HCT116 (cell line): ENCODE data around the gene SLC41A3. TPM values are rescaled to one million over a fixed set of nuclear protein-coding genes. Genes with fewer than 3 reads are reported as not detected.

Experiments used
- ATAC-seq: fragments of 200-7000 bp; cut with Tn5 transposase; 2 replicates; pipeline ENCODE4 v1.9.1; 2020; ENCODE audit warnings: mild to moderate bottlenecking, moderate library complexity
- BruUV-seq: library from RNA; stranded (reverse); fragments of 400-500 nt; replicated peaks from 2 replicates; lab custom pipeline; 2021; lab: Mats Ljungman, UMichigan
- CTCF ChIA-PET: fragments of 300-600 bp; sonication (Branson Sonifier 250); formaldehyde crosslinking; loops from one replicate; lab custom pipeline; 2021; ENCODE audit warnings: antibody characterized with exemption; lab: Charles Lee
- POLR2A ChIA-PET: fragments of 300-600, 350-600 bp; sonication (Branson Sonifier 250); formaldehyde crosslinking; loops from one replicate; lab custom pipeline; 2021; ENCODE audit warnings: antibody characterized with exemption; lab: Charles Lee
- RAD21 ChIA-PET, 2 experiments: fragments of 300-600 bp; sonication (Branson Sonifier 250); formaldehyde crosslinking; loops; one replicate each; lab custom pipeline; 2023; ENCODE audit warnings: low total read pairs in 2 of 2; ENCODE audit not compliant: uncharacterized antibody in 2 of 2, unreplicated experiment in 2 of 2, low non-redundant PET in 1 of 2; lab: Charles Lee
- DNase-seq: peaks from one replicate; pipeline ENCODE4 v3.0.0-alpha.2; 2010; ENCODE audit warnings: low read depth, low spot score
- H2AFZ ChIP-seq: fragments of 200-600 bp; shearing (Covaris generic), sonication (generic); 2 replicates; pipeline ENCODE4 v1.6.1; 2017; ENCODE audit warnings: low read depth, mixed run types, mixed read lengths, antibody characterized with exemption, low read length; ENCODE audit not compliant: poor library complexity, severe bottlenecking
- H3K27ac ChIP-seq: 2 replicates; pipeline ENCODE4 v1.5.1; 2012; ENCODE audit warnings: low read depth, low read length
- H3K27me3 ChIP-seq: fragments of 200-600 bp; sonication (generic); 2 replicates; pipeline ENCODE4 v1.6.1; 2016; ENCODE audit warnings: mixed run types, low read length, mixed read lengths; ENCODE audit not compliant: insufficient read depth
- H3K36me3 ChIP-seq, 2 experiments: fragments of 200-500 bp in 1 of 2; fragments of 200-600 bp in 1 of 2; sonication (Bioruptor generic) in 1 of 2; sonication (generic) in 1 of 2; 2 replicates each; pipeline versions ENCODE4 v1.5.1 to v1.6.1; 2014 to 2016; ENCODE audit warnings: low read length in 2 of 2, inconsistent platforms in 1 of 2, mixed read lengths in 1 of 2, mixed run types in 1 of 2; ENCODE audit not compliant: insufficient read depth in 2 of 2, control insufficient read depth in 1 of 2
- H3K4me1 ChIP-seq, 2 experiments: fragments of 200-600 bp in 1 of 2; sonication (generic) in 1 of 2; 2 replicates each; pipeline versions ENCODE4 v1.5.1 to v1.6.1; 2012 to 2017; ENCODE audit warnings: low read length in 2 of 2, inconsistent platforms in 1 of 2, mild to moderate bottlenecking in 1 of 2, mixed read lengths in 1 of 2, mixed run types in 1 of 2, moderate library complexity in 1 of 2; ENCODE audit not compliant: insufficient read depth in 2 of 2, control insufficient read depth in 1 of 2
- H3K4me2 ChIP-seq: fragments of 200-600 bp; sonication (generic); 2 replicates; pipeline ENCODE4 v1.6.1; 2017; ENCODE audit warnings: mixed run types, low read length, mixed read lengths
- H3K4me3 ChIP-seq, 2 experiments: fragments of 200-600 bp in 1 of 2; sonication (generic) in 1 of 2; replicated peaks in 1 of 2; 2 replicates each; pipeline ENCODE4 v1.5.1; 2011 to 2016; ENCODE audit warnings: low read length in 2 of 2, control low read depth in 1 of 2, low read depth in 1 of 2, mild to moderate bottlenecking in 1 of 2, mixed read lengths in 1 of 2, mixed run types in 1 of 2
- H3K79me2 ChIP-seq: fragments of 200-600 bp; sonication (generic); 2 replicates; pipeline ENCODE4 v1.6.1; 2017; ENCODE audit warnings: mild to moderate bottlenecking, mixed run types, low read length, moderate library complexity, mixed read lengths; ENCODE audit not compliant: insufficient read depth
- H3K9ac ChIP-seq: fragments of 200-600 bp; sonication (generic); 2 replicates; pipeline ENCODE4 v1.6.1; 2016; ENCODE audit warnings: low read length, mixed read lengths
- H3K9me2 ChIP-seq: fragments of 200-600 bp; sonication (generic), shearing (Covaris generic); 2 replicates; pipeline ENCODE4 v1.6.1; 2017; ENCODE audit warnings: mixed run types, mild to moderate bottlenecking, moderate library complexity; ENCODE audit not compliant: insufficient read depth
- H3K9me3 ChIP-seq, 2 experiments: fragments of 200-500 bp in 1 of 2; fragments of 200-600 bp in 1 of 2; sonication (Bioruptor generic) in 1 of 2; sonication (generic) in 1 of 2; 2 replicates each; pipeline ENCODE4 v1.6.1; 2014 to 2017; ENCODE audit warnings: low read length in 2 of 2, mixed read lengths in 2 of 2, inconsistent platforms in 1 of 2, low read depth in 1 of 2, mild to moderate bottlenecking in 1 of 2, mixed run types in 1 of 2, moderate library complexity in 1 of 2; ENCODE audit not compliant: control insufficient read depth in 1 of 2, insufficient read depth in 1 of 2
- H4K20me1 ChIP-seq: fragments of 200-600 bp; sonication (generic), shearing (Covaris generic); 2 replicates; pipeline ENCODE4 v1.6.1; 2017; ENCODE audit warnings: mixed run types, mild to moderate bottlenecking, moderate library complexity; ENCODE audit not compliant: insufficient read depth
- ELF1 ChIP-seq: IDR thresholded peaks from 2 replicates; pipeline ENCODE4 v1.6.1; 2012; ENCODE audit warnings: low read depth, borderline replicate concordance
- EZH2phosphoT487 ChIP-seq: fragments of 200-600 bp; IDR thresholded peaks from 2 replicates; pipeline ENCODE4 v1.6.1; 2018; ENCODE audit warnings: antibody characterized with exemption, borderline replicate concordance
- FOSL1 ChIP-seq: IDR thresholded peaks from 2 replicates; pipeline ENCODE4 v1.6.1; 2012; ENCODE audit warnings: low read depth
- MAX ChIP-seq: IDR thresholded peaks from 2 replicates; pipeline ENCODE4 v1.6.1; 2012
- RAD21 ChIP-seq: IDR thresholded peaks from 2 replicates; pipeline ENCODE4 v1.6.1; 2012; ENCODE audit warnings: low read depth, mild to moderate bottlenecking
- SIN3A ChIP-seq: IDR thresholded peaks from 2 replicates; pipeline ENCODE4 v1.6.1; 2012; ENCODE audit warnings: low read depth
- SP1 ChIP-seq: IDR thresholded peaks from 2 replicates; pipeline ENCODE4 v1.6.1; 2012; ENCODE audit warnings: low read depth
- SRF ChIP-seq: IDR thresholded peaks from 2 replicates; pipeline ENCODE4 v1.6.1; 2012; ENCODE audit warnings: low read depth
- TCF7L2 ChIP-seq: IDR thresholded peaks from 2 replicates; pipeline ENCODE4 v1.7.0; 2011; ENCODE audit warnings: borderline replicate concordance, inconsistent platforms; ENCODE audit not compliant: insufficient read depth, insufficient read length; ENCODE audit errors: extremely low read depth
- YY1 ChIP-seq: IDR thresholded peaks from 2 replicates; pipeline ENCODE4 v1.6.1; 2011; ENCODE audit warnings: low read length, low read depth, moderate library complexity, mild to moderate bottlenecking; ENCODE audit not compliant: insufficient replicate concordance; ENCODE audit errors: extremely low read depth
- intact Hi-C: fragments of 100-400 bp; cut with micrococcal nuclease; formaldehyde crosslinking; loops from 2 replicates; pipeline ENCODE4 v1.10.0; 2022
- total RNA-seq: library from RNA; stranded (reverse); gene quantifications from one replicate; pipeline ENCODE4 v1.2.1, GENCODE V29; 2021; ENCODE audit not compliant: unreplicated experiment
- TF ChIP-seq, protein P1 (sequence below): IDR thresholded peaks from 2 replicates; pipeline ENCODE4 v1.6.1; 2011; ENCODE audit warnings: mild to moderate bottlenecking, low read length, moderate library complexity; ENCODE audit not compliant: insufficient replicate concordance; ENCODE audit errors: extremely low read depth
- TF ChIP-seq, protein P2 (sequence below): IDR thresholded peaks from 2 replicates; pipeline ENCODE4 v1.6.1; 2012; ENCODE audit warnings: low read depth
- TF ChIP-seq, protein P3 (sequence below): IDR thresholded peaks from 2 replicates; pipeline ENCODE4 v1.6.1; 2012

Gene SLC41A3
- total RNA-seq, 1 experiment from 2014 or later = 45.9 TPM

DNA sequence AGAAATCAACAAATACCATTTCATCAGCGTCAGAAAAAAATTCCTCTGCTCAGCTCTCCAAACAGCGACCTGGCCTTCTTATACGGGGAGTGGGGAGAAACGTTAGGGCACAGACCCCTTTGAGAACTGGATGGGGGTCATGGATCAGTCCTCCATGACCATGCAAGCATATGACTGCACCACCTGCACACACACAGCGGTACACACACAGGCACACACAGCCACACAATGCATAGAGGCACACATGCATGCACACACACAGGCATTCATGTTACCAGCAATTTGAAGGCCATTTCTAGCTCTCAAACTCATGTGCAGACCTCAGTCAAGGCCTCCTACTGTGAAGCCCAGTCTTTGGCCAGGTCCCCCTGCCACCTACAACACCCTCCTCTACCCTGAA is 50.2 kb downstream of the SLC41A3 start:
- ATAC-seq = no peak
- H3K79me2 ChIP-seq = no peaks in the 10 kb centered on the region
- H3K4me2 ChIP-seq = no peak overlapping the region
- POLR2A ChIA-PET = no interaction called here
- H3K36me3 ChIP-seq = no peaks in the 10 kb centered on the region
- no peaks in the 10 kb centered on the region; a peak in 1 of 4 replicates for H3K9me3 ChIP-seq
- H4K20me1 ChIP-seq = no peaks in the 10 kb centered on the region
- H3K4me1 ChIP-seq = no peaks in the 10 kb centered on the region
- no peak overlapping the region for H3K9ac ChIP-seq
- CTCF ChIA-PET = no interaction called here
- H3K27ac ChIP-seq = no peak overlapping the region
- no TSS peak for BruUV-seq
- no peaks in the 10 kb centered on the region for H3K27me3 ChIP-seq
- H3K9me2 ChIP-seq = no peaks in the 10 kb centered on the region
- no peak overlapping the region for H2AFZ ChIP-seq
- no peak for DNase-seq
- RAD21 ChIA-PET = no interaction called here
- intact Hi-C loops = no loop called here
- no peak for TF ChIP-seq ELF1
- no peak for TF ChIP-seq SIN3A
- TF ChIP-seq, protein P1, sequence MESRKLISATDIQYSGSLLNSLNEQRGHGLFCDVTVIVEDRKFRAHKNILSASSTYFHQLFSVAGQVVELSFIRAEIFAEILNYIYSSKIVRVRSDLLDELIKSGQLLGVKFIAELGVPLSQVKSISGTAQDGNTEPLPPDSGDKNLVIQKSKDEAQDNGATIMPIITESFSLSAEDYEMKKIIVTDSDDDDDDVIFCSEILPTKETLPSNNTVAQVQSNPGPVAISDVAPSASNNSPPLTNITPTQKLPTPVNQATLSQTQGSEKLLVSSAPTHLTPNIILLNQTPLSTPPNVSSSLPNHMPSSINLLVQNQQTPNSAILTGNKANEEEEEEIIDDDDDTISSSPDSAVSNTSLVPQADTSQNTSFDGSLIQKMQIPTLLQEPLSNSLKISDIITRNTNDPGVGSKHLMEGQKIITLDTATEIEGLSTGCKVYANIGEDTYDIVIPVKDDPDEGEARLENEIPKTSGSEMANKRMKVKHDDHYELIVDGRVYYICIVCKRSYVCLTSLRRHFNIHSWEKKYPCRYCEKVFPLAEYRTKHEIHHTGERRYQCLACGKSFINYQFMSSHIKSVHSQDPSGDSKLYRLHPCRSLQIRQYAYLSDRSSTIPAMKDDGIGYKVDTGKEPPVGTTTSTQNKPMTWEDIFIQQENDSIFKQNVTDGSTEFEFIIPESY = no peak
- TF ChIP-seq, protein P2, sequence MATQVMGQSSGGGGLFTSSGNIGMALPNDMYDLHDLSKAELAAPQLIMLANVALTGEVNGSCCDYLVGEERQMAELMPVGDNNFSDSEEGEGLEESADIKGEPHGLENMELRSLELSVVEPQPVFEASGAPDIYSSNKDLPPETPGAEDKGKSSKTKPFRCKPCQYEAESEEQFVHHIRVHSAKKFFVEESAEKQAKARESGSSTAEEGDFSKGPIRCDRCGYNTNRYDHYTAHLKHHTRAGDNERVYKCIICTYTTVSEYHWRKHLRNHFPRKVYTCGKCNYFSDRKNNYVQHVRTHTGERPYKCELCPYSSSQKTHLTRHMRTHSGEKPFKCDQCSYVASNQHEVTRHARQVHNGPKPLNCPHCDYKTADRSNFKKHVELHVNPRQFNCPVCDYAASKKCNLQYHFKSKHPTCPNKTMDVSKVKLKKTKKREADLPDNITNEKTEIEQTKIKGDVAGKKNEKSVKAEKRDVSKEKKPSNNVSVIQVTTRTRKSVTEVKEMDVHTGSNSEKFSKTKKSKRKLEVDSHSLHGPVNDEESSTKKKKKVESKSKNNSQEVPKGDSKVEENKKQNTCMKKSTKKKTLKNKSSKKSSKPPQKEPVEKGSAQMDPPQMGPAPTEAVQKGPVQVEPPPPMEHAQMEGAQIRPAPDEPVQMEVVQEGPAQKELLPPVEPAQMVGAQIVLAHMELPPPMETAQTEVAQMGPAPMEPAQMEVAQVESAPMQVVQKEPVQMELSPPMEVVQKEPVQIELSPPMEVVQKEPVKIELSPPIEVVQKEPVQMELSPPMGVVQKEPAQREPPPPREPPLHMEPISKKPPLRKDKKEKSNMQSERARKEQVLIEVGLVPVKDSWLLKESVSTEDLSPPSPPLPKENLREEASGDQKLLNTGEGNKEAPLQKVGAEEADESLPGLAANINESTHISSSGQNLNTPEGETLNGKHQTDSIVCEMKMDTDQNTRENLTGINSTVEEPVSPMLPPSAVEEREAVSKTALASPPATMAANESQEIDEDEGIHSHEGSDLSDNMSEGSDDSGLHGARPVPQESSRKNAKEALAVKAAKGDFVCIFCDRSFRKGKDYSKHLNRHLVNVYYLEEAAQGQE = no peak
- TF ChIP-seq FOSL1 = no peak
- TF ChIP-seq SP1 = no peak
- TF ChIP-seq TCF7L2 = no peak
- TF ChIP-seq RAD21 = no peak
- TF ChIP-seq, protein P3, sequence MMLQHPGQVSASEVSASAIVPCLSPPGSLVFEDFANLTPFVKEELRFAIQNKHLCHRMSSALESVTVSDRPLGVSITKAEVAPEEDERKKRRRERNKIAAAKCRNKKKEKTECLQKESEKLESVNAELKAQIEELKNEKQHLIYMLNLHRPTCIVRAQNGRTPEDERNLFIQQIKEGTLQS = no peak
- no peak for TF ChIP-seq EZH2phosphoT487
- TF ChIP-seq YY1 = no peak
- TF ChIP-seq MAX = no peak
- no peak for TF ChIP-seq SRF
- H3K4me3 ChIP-seq = no peak overlapping the region
